ACC112 (cell line): ENCODE data around the gene TSPAN19.

ENCODE experiments used
- H2AFZ ChIP-seq: fragments of 200-600 bp; sonication (generic); one replicate; pipeline ENCODE4 v1.6.0; 2017; ENCODE audit warnings: antibody characterized with exemption, low read length; ENCODE audit not compliant: unreplicated experiment
- H3K27ac ChIP-seq: fragments of 200-600 bp; sonication (generic); 2 replicates; pipeline ENCODE4 v1.5.1; 2014; ENCODE audit warnings: low read depth, mild to moderate bottlenecking, antibody characterized with exemption, low read length, moderate library complexity
- H3K27me3 ChIP-seq: fragments of 200-600 bp; sonication (generic); 2 replicates; pipeline ENCODE4 v1.6.1; 2014; ENCODE audit warnings: mild to moderate bottlenecking, antibody characterized with exemption, low read length, moderate library complexity, mixed read lengths; ENCODE audit not compliant: insufficient read depth
- H3K36me3 ChIP-seq: fragments of 200-600 bp; sonication (generic); 2 replicates; pipeline ENCODE4 v1.6.1; 2016; ENCODE audit warnings: mild to moderate bottlenecking, antibody characterized with exemption, low read length, moderate library complexity, mixed read lengths; ENCODE audit not compliant: insufficient read depth
- H3K4me1 ChIP-seq: fragments of 200-600 bp; sonication (generic); one replicate; pipeline ENCODE4 v1.6.1; 2016; ENCODE audit warnings: low read length, mixed read lengths; ENCODE audit not compliant: insufficient read depth, unreplicated experiment, control insufficient read depth
- H3K4me3 ChIP-seq: fragments of 200-600 bp; sonication (generic); 2 replicates; pipeline ENCODE4 v1.5.1; 2014; ENCODE audit warnings: mild to moderate bottlenecking, low read depth, low read length
- H3K79me2 ChIP-seq: fragments of 200-600 bp; sonication (generic); one replicate; pipeline ENCODE4 v1.6.0; 2016; ENCODE audit warnings: low read length; ENCODE audit not compliant: control insufficient read depth, unreplicated experiment, insufficient read depth

Gene TSPAN19

DNA sequence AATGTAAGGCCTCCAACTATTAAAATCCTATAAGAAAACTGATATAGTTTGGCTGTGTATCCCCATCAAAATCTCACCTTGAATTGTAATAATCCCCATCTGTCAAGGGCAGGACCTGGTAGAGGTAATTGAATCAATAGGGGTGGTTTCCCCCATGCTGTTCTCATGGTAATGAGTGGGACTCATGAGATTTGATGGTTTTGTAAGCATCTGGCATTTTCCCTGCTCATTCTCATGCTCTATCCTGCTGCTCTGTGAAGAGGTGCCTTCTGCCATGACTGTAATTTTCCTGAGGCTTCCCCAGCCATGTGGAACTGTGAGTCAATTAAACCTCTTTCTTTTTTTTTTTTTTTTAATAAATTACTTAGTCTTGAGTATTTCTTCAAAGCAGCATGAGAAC lies 31.9 kb downstream of the TSPAN19 start:
- no peaks in the 10 kb centered on the region for H3K27me3 ChIP-seq
- H2AFZ ChIP-seq = no peak overlapping the region
- H3K4me1 ChIP-seq = peaks cover 22% of the 10 kb centered on the region
- no peak overlapping the region for H3K27ac ChIP-seq
- H3K4me3 ChIP-seq = no peak overlapping the region
- no peaks in the 10 kb centered on the region for H3K36me3 ChIP-seq
- H3K79me2 ChIP-seq = no peaks in the 10 kb centered on the region

DNA sequence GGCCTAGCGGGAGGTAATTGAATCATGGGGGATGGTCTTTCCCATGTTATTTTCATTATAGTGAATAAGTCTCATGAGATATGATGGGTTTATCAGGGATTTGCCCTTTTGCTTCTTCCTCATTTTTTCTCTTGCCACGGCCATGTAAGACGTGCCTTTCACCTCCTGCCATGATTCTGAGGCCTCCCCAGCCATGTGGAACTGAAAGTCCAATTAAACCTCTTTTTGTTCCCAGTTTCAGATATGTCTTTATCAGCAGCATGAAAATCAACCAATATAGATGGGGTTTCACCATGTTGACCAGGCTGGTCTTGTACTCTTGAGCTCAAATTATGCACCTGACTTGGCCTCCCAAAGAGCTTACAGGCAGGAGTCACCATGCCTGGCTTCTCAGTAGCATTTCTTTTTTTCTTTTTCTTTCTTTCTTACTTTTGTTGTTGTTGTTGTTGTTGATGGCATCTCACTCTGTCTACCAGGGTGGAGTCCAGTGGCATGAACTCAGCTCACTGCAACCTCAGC lies 33.2 kb downstream of the TSPAN19 start:
- H3K27ac ChIP-seq = no peak overlapping the region
- H3K4me3 ChIP-seq = no peak overlapping the region
- no peaks in the 10 kb centered on the region for H3K79me2 ChIP-seq
- H3K4me1 ChIP-seq = peaks cover 14% of the 10 kb centered on the region
- H3K27me3 ChIP-seq = no peaks in the 10 kb centered on the region
- H2AFZ ChIP-seq = no peak overlapping the region
- H3K36me3 ChIP-seq = no peaks in the 10 kb centered on the region

DNA sequence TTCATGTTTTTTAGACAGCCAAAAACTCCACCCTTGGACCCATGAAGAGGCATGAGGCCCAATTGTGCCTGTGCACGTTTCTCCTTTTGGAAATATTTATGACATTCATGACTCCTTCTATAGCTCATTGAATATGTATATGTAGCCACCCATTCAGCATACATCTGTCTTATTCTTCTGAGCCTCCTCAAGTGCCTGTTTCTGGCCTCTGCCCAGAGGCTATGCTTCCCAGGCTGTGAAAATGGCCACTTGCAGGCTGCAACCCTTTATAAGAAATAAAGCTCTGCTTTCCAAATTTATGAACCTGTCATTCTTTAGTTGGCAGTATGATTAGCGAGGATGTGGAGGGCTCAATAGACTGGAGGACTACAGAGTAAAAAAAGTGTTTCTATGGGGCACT lies 35.3 kb downstream of the TSPAN19 start:
- Histone ChIP-seq H3K27ac (no peak overlapping the region), H2AFZ (no peak overlapping the region), H3K27me3 (no peaks in the 10 kb centered on the region), H3K4me3 (no peak overlapping the region), H3K4me1 (peaks cover 5% of the 10 kb centered on the region), H3K79me2 (no peaks in the 10 kb centered on the region), H3K36me3 (no peaks in the 10 kb centered on the region)

DNA sequence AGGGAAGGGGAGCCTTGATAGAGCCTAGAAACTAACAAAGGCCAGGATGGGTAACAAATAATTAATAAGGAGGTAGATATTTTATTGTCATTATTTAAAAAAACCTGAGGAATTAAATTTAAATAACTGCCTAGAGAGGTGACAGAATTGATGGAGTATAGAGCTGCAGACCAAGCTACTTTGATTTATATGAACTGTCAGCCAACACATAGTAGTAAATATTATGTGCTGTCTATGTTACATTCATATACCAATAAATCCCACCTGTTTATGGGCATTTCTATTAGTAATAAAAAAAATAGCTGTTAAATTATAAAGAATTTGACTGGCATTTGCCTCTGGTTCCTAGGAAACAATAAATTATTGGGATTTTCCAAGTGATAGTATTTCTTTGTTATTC lies 37.7 kb downstream of the TSPAN19 start:
- H3K4me1 ChIP-seq = peaks cover 23% of the 10 kb centered on the region
- no peaks in the 10 kb centered on the region for H3K79me2 ChIP-seq
- H3K27ac ChIP-seq = no peak overlapping the region
- H2AFZ ChIP-seq = no peak overlapping the region
- H3K4me3 ChIP-seq = no peak overlapping the region
- no peaks in the 10 kb centered on the region for H3K27me3 ChIP-seq
- no peaks in the 10 kb centered on the region for H3K36me3 ChIP-seq

GRCh38 chr12:84996759-84997158 lies 39.3 kb downstream of the TSPAN19 start:
- Histone ChIP-seq H3K79me2 (no peaks in the 10 kb centered on the region), H3K4me3 (no peak overlapping the region), H3K27me3 (no peaks in the 10 kb centered on the region), H3K4me1 (peaks cover 23% of the 10 kb centered on the region), H2AFZ (no peak overlapping the region), H3K36me3 (no peaks in the 10 kb centered on the region), H3K27ac (no peak overlapping the region)

DNA sequence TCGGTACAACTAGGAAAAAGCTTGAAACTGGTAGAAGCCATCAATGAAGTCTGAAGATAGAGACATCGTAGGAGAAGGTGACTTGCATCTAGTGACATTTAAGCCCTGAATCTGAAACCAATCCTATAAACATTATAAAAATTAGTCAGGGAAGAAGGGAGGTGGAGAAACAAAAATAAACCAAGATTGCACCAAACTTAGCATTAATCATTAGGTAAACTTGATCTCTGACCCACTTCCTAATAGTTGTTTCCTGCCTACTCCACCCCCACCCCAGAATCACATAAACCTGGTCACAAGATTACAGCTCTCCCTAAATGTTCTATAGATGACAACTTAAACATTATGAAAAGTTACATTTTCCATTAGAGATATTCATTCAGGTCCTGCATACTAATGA lies 40.4 kb downstream of the TSPAN19 start:
- Histone ChIP-seq H3K27me3 (no peaks in the 10 kb centered on the region), H3K79me2 (no peaks in the 10 kb centered on the region), H3K4me1 (peaks cover 23% of the 10 kb centered on the region), H3K27ac (peak overlapping the region; percentile 8; the same call in 1 of the 2 replicates), H3K4me3 (0 out of 2 replicates have a peak overlapping the region, but pooled peaks have one; percentile 7), H2AFZ (peak overlapping the region; percentile 16), H3K36me3 (no peaks in the 10 kb centered on the region)

DNA sequence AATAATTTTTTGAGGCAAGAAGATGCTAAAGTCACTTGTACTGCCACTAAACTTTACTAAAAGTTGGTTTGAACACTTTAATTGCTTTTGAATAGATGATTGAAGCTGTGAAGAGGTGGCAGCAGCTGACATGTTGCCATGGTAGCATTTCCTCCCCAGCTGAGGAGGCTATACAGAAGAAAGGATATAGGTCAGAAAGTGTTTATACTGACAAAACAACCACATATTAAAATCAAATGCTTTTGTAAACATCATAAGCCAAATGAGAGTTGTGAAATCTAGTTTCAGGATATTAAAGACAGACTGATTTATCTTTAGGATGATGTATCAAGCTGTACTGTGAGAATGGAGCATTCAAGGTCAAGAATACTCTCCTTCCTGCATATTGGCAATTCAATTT lies 41.7 kb downstream of the TSPAN19 start:
- Histone ChIP-seq H3K36me3 (no peaks in the 10 kb centered on the region), H3K4me3 (no peak overlapping the region), H3K27me3 (no peaks in the 10 kb centered on the region), H3K4me1 (peaks cover 23% of the 10 kb centered on the region), H2AFZ (peak overlapping the region; percentile 28), H3K79me2 (no peaks in the 10 kb centered on the region), H3K27ac (no peak overlapping the region)

GRCh38 chr12:84986586-84986985 lies 49.5 kb downstream of the TSPAN19 start:
- Histone ChIP-seq H3K27ac (no peak overlapping the region), H3K36me3 (no peaks in the 10 kb centered on the region), H3K4me3 (no peak overlapping the region), H3K4me1 (no peaks in the 10 kb centered on the region), H3K79me2 (no peaks in the 10 kb centered on the region), H2AFZ (no peak overlapping the region), H3K27me3 (no peaks in the 10 kb centered on the region)

GRCh38 chr12:84986117-84986516 lies 50.0 kb downstream of the TSPAN19 start:
- Histone ChIP-seq H3K4me1 (no peaks in the 10 kb centered on the region), H3K27ac (no peak overlapping the region), H3K36me3 (no peaks in the 10 kb centered on the region), H3K4me3 (no peak overlapping the region), H2AFZ (no peak overlapping the region), H3K79me2 (no peaks in the 10 kb centered on the region), H3K27me3 (no peaks in the 10 kb centered on the region)

GRCh38 chr12:84983289-84983688 lies 52.8 kb downstream of the TSPAN19 start:
- no peaks in the 10 kb centered on the region for H3K4me1 ChIP-seq
- H3K36me3 ChIP-seq = no peaks in the 10 kb centered on the region
- H3K4me3 ChIP-seq = no peak overlapping the region
- no peak overlapping the region for H2AFZ ChIP-seq
- no peaks in the 10 kb centered on the region for H3K27me3 ChIP-seq
- no peaks in the 10 kb centered on the region for H3K79me2 ChIP-seq
- H3K27ac ChIP-seq = no peak overlapping the region

DNA sequence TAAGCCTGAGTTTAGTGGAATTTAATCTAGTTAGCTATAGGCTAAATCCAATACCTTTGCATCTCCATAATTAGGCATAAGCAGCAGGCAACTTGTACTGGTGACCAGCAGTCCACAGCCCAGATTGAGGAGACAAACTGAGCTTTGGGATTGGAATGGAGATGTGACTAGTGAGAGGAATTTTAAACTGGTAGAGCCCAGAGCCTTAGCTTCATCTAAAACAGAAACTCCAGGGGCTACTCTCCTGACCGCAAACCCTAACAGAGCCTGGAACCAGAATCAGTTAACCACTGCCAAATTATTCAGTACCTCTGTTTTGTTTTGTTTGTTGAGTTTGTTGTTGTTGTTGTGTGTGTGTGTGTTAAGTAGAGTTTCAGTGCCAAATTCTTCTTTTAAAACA lies 53.2 kb downstream of the TSPAN19 start:
- Histone ChIP-seq H3K4me3 (no peak overlapping the region), H3K79me2 (no peaks in the 10 kb centered on the region), H3K27ac (no peak overlapping the region), H2AFZ (no peak overlapping the region), H3K4me1 (no peaks in the 10 kb centered on the region), H3K27me3 (no peaks in the 10 kb centered on the region), H3K36me3 (no peaks in the 10 kb centered on the region)
